AG04449 (cell line): Measurements from ENCODE around the gene IFT43.

Source experiments
- CTCF ChIA-PET: fragments of 350-600 bp; formaldehyde crosslinking; extraction: SDS; loops from one replicate; lab custom pipeline; 2021; ENCODE audit warnings: antibody characterized with exemption; lab: Yijun Ruan, JAX
- POLR2A ChIA-PET: fragments of 400-600, 350-600 bp; formaldehyde crosslinking; extraction: SDS; loops from one replicate; lab custom pipeline; 2020; ENCODE audit warnings: antibody characterized with exemption, inconsistent platforms; lab: Yijun Ruan, JAX
- DNase-seq: peaks from one replicate; pipeline ENCODE4 v3.0.0-alpha.2; 2010; ENCODE audit warnings: low read depth, low spot score
- H3K4me3 ChIP-seq: 2 replicates; pipeline ENCODE4 v1.5.1; 2011; ENCODE audit warnings: low read depth, mild to moderate bottlenecking, control low read depth, low read length
- CTCF ChIP-seq: IDR thresholded peaks from one replicate; pipeline ENCODE4 v1.5.1; 2011; ENCODE audit warnings: mild to moderate bottlenecking, moderate library complexity, low read length, control low read depth, inconsistent platforms; ENCODE audit not compliant: insufficient read depth; ENCODE audit errors: missing control alignments

IFT43 gene

GRCh38 chr14:75952489-75952888, 33.1 kb upstream of the IFT43 start:
- no peak overlapping the region for H3K4me3 ChIP-seq
- no peak for DNase-seq
- ChIA-PET POLR2A (no interaction called here), CTCF (interaction anchor here (0.9 to 1.0 kb wide), 3 partner anchors 29 to 47 kb away, joined by 3 to 4 read pairs (median 3); no protein-coding TSS in a partner anchor)
- TF ChIP-seq CTCF, result no peak

- CTCF ChIA-PET, result no interaction called here
- POLR2A ChIA-PET, result no interaction called here
- no peak overlapping the region for H3K4me3 ChIP-seq
- no peak for TF ChIP-seq CTCF
- DNase-seq, result no peak
Measured at GRCh38 chr14:75959031-75959430, 26.5 kb upstream of the IFT43 start.

- CTCF ChIA-PET, result interaction anchor here (0.7 to 1.0 kb wide), 2 partner anchors 19 to 54 kb away, joined by 3 to 6 read pairs; no protein-coding TSS in a partner anchor
- no peak for DNase-seq
- TF ChIP-seq CTCF, result no peak
- POLR2A ChIA-PET, result no interaction called here
- no peak overlapping the region for H3K4me3 ChIP-seq
Measured at GRCh38 chr14:75960231-75960630, 25.3 kb upstream of the IFT43 start.

- TF ChIP-seq CTCF, result no peak
Measured at GRCh38 chr14:75961662-75962061, 23.9 kb upstream of the IFT43 start.

DNA sequence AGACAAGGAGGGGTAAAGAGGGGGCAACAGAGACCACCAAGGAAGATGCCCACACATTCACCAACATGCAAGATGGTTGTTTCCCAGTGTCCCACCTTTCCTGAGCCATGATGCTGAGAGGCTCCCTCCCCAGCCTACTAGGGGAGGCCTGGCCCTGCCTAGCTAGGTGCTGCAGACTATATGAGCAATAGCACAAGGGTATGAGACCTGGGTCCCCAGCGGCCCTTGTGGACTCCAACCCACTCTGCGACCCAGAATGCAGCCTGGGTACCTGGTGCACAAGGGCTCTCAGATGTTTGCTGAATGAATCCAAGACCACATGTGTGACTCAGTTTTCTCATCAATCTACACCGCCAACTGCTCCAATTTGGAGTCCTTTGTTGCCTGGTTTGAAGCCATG, 17.7 kb upstream of the IFT43 start:
- ChIA-PET CTCF (interaction anchor here (1.1 to 2.1 kb wide), 6 partner anchors 8 to 173 kb away, joined by 3 to 12 read pairs (median 4); no protein-coding TSS in a partner anchor), POLR2A (no interaction called here)
- H3K4me3 ChIP-seq, result no peak overlapping the region
- no peak for TF ChIP-seq CTCF
- DNase-seq, result no peak

More at GRCh38 chr14:75961662-75962061, 23.9 kb upstream of the IFT43 start:
- no peak overlapping the region for H3K4me3 ChIP-seq
- CTCF ChIA-PET, result interaction anchor here (1.5 to 2.6 kb wide), 2 partner anchors 12 to 250 kb away, joined by 5 to 9 read pairs; no protein-coding TSS in a partner anchor
- no peak for DNase-seq
- POLR2A ChIA-PET, result no interaction called here

DNA sequence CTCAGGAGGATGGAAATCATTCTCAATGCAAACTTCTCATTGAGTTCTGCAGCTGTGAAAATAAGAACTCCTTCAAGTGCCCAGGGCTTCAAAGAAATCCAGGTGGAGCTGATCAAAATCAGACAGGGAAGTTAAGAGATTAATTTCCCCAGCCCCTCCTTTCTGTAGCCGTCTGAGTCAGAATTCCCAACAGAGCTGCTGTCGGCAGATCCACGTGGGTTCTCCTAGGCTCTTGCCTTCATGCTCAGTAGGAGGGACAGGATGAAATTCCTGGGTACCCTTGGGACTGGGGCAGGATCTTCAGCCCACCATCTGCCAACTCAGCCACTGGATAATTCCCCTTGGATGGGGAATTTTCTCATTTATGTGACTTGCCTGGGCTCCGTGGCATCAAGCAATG, 17.1 kb upstream of the IFT43 start:
- ChIA-PET POLR2A (no interaction called here), CTCF (interaction anchor here (1.0 to 3.6 kb wide), 8 partner anchors 11 to 259 kb away, joined by 3 to 16 read pairs (median 6); no protein-coding TSS in a partner anchor)
- H3K4me3 ChIP-seq, result no peak overlapping the region
- DNase-seq, result no peak
- no peak for TF ChIP-seq CTCF
